Ishikawa (cell line): ENCODE results near the gene PDIK1L.

ENCODE experiments used
- CEBPB ChIP-seq: IDR thresholded peaks from 2 replicates; pipeline ENCODE4 v1.6.1; 2012
- CREB1 ChIP-seq: IDR thresholded peaks from 2 replicates; pipeline ENCODE4 v1.6.1; 2012; ENCODE audit warnings: low read depth
- EGR1 ChIP-seq: IDR thresholded peaks from 2 replicates; pipeline ENCODE4 v1.6.1; 2012
- EP300 ChIP-seq: IDR thresholded peaks from 2 replicates; pipeline ENCODE4 v1.6.1; 2012; ENCODE audit warnings: borderline replicate concordance
- FOXM1 ChIP-seq: IDR thresholded peaks from 2 replicates; pipeline ENCODE4 v1.6.1; 2012; ENCODE audit warnings: low read depth, borderline replicate concordance
- NFIC ChIP-seq: IDR thresholded peaks from 2 replicates; pipeline ENCODE4 v1.6.1; 2012
- RAD21 ChIP-seq: IDR thresholded peaks from 2 replicates; pipeline ENCODE4 v1.6.1; 2012; ENCODE audit warnings: low read depth
- TAF1 ChIP-seq: IDR thresholded peaks from 2 replicates; pipeline ENCODE4 v1.6.1; 2012; ENCODE audit warnings: low read depth, mild to moderate bottlenecking
- TCF12 ChIP-seq: IDR thresholded peaks from 2 replicates; pipeline ENCODE4 v1.6.1; 2012; ENCODE audit warnings: low read depth
- TEAD4 ChIP-seq: IDR thresholded peaks from 2 replicates; pipeline ENCODE4 v1.6.1; 2012
- YY1 ChIP-seq: IDR thresholded peaks from 2 replicates; pipeline ENCODE4 v1.6.1; 2012; ENCODE audit warnings: low read depth
- ZBTB7A ChIP-seq: IDR thresholded peaks from 2 replicates; pipeline ENCODE4 v1.6.1; 2012; ENCODE audit warnings: low read depth
- TF ChIP-seq, protein P1 (sequence below): IDR thresholded peaks from 2 replicates; pipeline ENCODE4 v1.6.1; 2012
- TF ChIP-seq, protein P2 (sequence below): IDR thresholded peaks from 2 replicates; pipeline ENCODE4 v1.6.1; 2012
- TF ChIP-seq, protein P3 (sequence below): IDR thresholded peaks from 2 replicates; pipeline ENCODE4 v1.6.1; 2012; ENCODE audit warnings: low read depth, mild to moderate bottlenecking

The PDIK1L gene

DNA sequence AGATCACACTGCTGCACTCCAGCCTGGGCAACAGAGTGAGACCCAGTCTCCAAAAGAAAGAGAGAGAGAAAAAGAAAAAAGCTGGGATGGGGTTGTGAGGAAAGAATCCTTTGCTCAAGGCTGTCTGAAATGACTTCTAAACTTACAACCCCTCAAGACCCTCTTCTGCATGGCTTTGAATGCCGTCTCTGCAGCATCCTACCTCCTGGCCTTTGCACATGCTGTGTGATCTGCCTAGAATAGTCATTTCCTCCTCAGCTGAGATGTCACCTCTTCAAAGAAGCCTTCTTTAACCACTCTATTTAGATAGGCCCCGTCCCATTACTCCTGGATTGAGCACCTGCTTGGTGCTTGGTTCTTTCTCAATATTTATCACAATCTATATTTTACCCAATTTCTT is 26.8 kb upstream of the PDIK1L start:
- TF ChIP-seq TCF12, result no peak
- TF ChIP-seq YY1, result no peak
- no peak for TF ChIP-seq ZBTB7A
- TF ChIP-seq, protein P1, sequence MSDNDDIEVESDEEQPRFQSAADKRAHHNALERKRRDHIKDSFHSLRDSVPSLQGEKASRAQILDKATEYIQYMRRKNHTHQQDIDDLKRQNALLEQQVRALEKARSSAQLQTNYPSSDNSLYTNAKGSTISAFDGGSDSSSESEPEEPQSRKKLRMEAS, result no peak
- TF ChIP-seq, protein P2, sequence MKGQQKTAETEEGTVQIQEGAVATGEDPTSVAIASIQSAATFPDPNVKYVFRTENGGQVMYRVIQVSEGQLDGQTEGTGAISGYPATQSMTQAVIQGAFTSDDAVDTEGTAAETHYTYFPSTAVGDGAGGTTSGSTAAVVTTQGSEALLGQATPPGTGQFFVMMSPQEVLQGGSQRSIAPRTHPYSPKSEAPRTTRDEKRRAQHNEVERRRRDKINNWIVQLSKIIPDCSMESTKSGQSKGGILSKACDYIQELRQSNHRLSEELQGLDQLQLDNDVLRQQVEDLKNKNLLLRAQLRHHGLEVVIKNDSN, result no peak
- TF ChIP-seq FOXM1, result no peak
- TF ChIP-seq TAF1, result no peak
- no peak for TF ChIP-seq RAD21
- no peak for TF ChIP-seq CEBPB
- TF ChIP-seq, protein P3, sequence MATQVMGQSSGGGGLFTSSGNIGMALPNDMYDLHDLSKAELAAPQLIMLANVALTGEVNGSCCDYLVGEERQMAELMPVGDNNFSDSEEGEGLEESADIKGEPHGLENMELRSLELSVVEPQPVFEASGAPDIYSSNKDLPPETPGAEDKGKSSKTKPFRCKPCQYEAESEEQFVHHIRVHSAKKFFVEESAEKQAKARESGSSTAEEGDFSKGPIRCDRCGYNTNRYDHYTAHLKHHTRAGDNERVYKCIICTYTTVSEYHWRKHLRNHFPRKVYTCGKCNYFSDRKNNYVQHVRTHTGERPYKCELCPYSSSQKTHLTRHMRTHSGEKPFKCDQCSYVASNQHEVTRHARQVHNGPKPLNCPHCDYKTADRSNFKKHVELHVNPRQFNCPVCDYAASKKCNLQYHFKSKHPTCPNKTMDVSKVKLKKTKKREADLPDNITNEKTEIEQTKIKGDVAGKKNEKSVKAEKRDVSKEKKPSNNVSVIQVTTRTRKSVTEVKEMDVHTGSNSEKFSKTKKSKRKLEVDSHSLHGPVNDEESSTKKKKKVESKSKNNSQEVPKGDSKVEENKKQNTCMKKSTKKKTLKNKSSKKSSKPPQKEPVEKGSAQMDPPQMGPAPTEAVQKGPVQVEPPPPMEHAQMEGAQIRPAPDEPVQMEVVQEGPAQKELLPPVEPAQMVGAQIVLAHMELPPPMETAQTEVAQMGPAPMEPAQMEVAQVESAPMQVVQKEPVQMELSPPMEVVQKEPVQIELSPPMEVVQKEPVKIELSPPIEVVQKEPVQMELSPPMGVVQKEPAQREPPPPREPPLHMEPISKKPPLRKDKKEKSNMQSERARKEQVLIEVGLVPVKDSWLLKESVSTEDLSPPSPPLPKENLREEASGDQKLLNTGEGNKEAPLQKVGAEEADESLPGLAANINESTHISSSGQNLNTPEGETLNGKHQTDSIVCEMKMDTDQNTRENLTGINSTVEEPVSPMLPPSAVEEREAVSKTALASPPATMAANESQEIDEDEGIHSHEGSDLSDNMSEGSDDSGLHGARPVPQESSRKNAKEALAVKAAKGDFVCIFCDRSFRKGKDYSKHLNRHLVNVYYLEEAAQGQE, result no peak
- no peak for TF ChIP-seq NFIC
- TF ChIP-seq TEAD4, result no peak
- TF ChIP-seq EGR1, result no peak
- TF ChIP-seq EP300, result no peak

DNA sequence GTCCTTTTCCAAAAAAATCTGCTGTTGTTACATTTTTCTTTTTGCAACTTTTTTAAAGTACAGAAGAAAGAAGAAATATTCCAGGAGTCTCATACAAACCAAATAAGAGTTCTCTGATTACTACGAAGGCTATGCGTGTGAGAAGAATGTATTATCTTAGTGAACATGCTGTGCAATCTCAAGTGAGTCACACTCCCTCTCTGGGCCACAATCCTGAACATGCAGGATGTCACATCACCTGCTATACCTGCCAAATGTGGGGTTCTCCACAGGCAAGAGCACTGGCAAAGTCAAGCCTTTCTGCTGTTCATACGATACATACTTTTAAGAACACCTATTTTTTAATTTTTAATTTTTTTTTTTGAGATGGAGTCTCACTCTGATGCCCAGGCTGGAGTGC is 22.5 kb upstream of the PDIK1L start:
- TF ChIP-seq EGR1 (no peak), FOXM1 (no peak), TEAD4 (no peak), TCF12 (no peak), CREB1 (no peak), NFIC (no peak), ZBTB7A (no peak), CEBPB (no peak), TAF1 (no peak), RAD21 (no peak)
- TF ChIP-seq, protein P2, result no peak
- TF ChIP-seq, protein P3, result no peak
- TF ChIP-seq, protein P1, result no peak

DNA sequence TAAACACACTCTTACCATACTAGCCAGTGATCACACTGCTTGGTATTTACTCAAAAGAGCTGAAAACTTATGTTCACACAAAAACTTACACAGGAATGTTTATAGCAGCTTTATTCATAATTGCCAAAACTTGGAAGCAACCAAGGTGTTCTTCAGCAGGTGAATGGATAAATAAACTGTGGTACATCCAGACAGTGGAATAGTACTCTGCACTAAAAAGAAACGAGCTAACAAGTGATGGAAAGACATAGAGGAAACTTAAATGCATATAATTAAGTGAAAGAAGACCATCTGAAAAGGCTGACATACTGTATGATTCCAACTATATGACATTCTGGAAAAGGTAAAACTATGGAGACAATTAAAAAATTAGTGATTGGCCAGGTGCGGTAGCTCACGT is 20.7 kb upstream of the PDIK1L start:
- TF ChIP-seq EGR1, result no peak
- TF ChIP-seq CREB1, result no peak
- TF ChIP-seq TEAD4, result no peak
- no peak for TF ChIP-seq CEBPB
- no peak for TF ChIP-seq ZBTB7A
- TF ChIP-seq NFIC, result no peak
- TF ChIP-seq, protein P1, result no peak
- TF ChIP-seq, protein P3, result no peak
- TF ChIP-seq FOXM1, result no peak
- no peak for TF ChIP-seq YY1
- TF ChIP-seq, protein P2, result no peak
- TF ChIP-seq TCF12, result no peak
- TF ChIP-seq RAD21, result no peak

DNA sequence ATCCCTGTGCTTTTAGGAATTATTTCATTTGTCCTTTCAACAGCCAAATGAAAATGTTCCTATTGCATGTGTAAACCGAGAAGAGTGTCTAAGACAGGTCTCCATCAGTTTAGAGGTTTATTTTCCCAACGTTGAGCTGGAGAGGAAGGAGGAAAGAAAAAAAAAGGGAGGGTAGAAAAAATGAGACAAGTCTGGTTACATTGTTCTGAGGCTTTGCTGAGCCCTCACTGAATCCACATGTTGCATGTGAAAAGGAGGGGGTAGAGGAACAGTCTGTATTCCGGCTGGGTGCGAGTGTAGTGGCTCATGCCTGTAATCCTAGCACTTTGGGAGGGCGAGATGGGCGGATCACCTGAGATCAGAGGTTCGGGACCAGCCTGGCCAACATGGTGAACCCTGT is 19.2 kb upstream of the PDIK1L start:
- TF ChIP-seq FOXM1 (no peak), EGR1 (no peak), RAD21 (no peak), NFIC (no peak), ZBTB7A (no peak), YY1 (no peak), TEAD4 (no peak), CREB1 (no peak)
- TF ChIP-seq, protein P1, result no peak
